Stimulated activated CD4-positive, alpha-beta T cell treated with anti-CD3 and anti-CD28 coated beads, TNF-alpha, amount 100 ng/mL, for 48 hours (primary cell): ENCODE data around the gene DNMT3L.
A peak's percentile ranks its signal among the peaks of the same experiment; 100 is the strongest.
"Not testable (repeated sequence)": the region's sequence is repeated elsewhere in the genome, so short reads cannot be mapped to it uniquely, and the experiment has no call there.

Experiments used
- DNase-seq, 3 donors: peaks; one replicate each; pipeline ENCODE4 v3.0.0-alpha.2; 2020; ENCODE audit warnings: low read depth in 3 of 3

Gene DNMT3L

DNA sequence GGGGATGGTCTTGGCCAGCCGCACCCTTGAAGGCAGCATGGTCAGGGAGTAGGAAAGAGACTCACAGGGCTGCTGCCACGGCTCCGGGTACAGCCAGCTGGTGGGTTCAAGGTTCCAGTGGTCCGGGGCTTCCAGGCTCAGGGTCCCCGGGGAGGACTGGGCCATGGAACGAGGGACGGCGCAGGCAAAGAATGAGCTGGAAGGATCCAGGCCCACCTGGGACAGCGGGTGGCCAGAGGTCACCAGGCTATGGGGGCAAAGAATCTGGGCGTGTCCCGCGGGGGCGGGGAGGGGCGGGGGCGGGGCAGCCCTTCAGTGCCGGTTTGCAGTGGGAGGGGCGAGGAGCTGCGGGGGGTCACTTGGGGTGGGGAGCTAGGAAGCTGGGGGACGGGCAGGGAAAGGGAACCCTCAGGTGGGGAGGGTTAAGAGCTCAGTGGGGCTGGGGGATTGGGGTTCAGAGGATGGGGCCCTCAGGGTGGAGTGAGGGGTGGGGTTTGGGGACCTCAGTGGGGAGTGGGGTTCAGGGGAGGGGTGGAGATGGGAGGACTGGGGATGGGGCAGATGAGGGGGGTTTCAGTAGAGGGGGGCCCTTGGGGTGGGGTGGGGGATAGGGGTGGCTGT is at the start of gene DNMT3L:
TSS of gene DNMT3L (minus strand) at position 223 of the 621 bp plus-strand sequence. CDS start 638 bp downstream, outside the sequence.
- no peak for DNase-seq

DNA sequence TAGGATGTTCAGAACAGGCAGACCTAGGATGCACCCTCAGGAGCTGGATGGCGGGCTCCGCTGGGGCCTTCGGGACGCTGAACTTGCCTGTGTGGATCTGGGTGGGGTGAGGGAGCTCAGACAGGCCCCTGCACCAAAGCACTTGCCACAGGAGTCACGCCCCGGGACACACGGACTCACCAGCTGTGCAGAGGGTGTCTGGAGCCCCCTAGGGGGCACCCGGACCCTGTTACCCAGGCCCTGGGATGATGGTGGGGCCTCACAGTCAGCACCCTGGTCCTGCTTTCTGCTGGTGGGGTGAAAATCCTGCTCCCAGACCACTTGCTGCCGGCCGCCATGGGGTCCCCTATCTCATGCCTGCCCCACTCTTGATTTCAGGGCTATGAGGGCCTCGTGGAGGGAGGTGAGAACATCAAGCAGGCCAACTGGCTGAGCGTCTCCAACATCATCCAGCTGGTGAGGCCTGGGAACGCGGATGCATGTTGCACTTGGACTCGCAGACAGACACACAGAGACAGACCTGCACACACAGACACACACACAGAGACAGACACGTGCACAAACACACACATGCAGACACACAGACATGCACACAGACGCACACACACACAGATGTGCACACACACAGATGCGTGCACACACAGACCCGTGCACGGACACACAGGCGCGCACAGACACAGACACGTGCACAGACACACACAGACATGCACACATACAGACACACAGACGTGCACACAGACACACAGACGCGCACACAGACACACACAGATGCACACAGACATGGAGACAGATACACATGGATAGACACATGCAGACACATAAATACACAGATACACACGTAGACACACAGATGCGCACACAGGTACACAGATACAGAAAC is 49.2 kb upstream of the DNMT3L start:
- no peak for DNase-seq

- no peak for DNase-seq
Observed at GRCh38 chr21:44306936-44307704, 45.4 kb upstream of the DNMT3L start.

DNA sequence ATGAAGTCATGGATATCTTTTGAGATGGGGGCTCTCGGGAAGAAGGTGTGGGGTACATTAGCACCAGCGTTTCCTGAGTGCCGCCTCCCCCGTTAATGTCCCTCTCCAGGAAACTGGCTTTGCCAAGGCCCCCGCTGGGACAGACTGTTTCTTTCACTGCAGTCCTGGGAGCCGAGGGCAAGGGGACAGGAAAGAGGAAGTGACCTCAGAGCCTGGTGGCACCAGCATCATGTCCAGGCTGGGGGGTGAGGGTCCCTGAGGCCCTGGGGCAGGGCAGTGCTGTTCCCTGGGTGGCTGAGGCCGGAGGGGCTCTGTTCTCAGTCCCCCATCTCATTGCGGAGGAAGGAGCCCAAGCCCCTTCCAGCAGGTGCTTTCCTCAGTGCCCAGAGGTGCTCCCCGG is 44.0 kb upstream of the DNMT3L start:
- DNase-seq: no peak

DNA sequence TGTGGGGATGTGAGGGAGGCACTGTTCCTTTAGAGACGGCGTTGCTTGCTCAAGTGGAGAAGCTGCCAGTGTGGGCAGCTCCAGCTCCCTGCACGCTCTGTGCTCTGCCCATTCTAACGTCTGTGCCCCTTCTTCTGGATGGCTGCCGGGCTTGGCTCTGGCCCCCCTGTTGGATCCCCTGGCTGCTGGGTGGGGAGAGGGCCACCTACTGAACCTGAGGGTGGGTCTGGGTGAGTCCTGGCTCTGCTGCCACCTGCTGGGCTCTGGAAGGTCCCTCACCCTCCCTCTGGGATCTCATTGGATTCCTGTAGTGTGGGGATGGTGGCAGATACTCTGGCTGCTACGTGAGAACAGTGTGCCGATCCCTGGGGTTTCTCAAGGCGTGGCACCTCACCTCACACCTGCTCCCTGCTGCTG is 43.2 kb upstream of the DNMT3L start:
- DNase-seq: peak in 1 of 3 donors; percentile 29

GRCh38 chr21:44304011-44304616 is 42.4 kb upstream of the DNMT3L start:
- DNase-seq: no peak

DNA sequence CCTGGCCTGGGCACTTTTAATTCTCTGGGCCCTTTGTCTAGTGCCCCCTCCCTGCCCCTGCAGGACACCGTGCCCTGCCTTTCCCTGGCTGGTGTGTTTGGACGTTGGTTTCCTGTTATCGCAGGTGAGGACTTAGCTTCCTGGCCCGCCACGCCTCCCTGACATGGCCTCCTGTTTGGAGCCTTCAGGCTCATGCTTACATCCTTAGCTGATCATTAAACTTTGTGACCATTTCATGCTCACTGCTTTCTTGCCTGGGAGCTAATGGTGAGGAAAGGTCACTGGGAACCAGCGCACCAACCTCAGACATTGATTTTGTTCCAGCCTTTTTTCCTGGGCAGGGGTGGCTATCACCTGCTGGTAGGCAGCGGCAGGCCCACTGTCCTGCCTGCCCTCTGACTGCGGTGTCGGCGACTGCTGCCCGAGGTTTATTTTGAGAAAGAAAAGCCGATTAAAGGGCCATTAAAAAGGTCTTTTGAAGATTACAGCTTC is 41.8 kb upstream of the DNMT3L start:
- DNase-seq: no peak

GRCh38 chr21:44302573-44303401 is 41.1 kb upstream of the DNMT3L start:
- DNase-seq: not testable (repeated sequence)

GRCh38 chr21:44301961-44302406 is 40.3 kb upstream of the DNMT3L start:
- DNase-seq: no peak

DNA sequence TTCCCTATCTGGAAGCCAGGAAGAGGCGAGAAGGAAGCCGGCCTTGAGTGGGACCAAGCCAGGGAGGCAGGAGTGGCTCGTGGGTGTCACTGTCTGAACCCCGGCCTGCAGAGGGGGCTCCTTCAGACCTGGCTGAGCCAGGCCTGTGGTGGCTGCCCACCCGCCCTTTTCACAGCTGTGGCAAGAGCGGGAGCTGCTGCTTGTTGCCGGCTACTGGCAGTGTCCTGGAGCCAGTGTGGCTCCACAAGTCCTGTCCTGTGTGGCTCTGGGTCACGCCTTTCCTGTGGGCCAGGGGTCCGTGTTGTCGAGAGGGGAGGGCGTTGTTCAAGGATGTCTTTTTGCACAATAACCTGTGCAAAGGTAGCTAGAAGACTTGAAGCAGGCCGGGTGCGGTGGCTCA is 39.4 kb upstream of the DNMT3L start:
- DNase-seq: no peak

- peak; percentile 28 to 58 (median 31) for DNase-seq
Observed at GRCh38 chr21:44300262-44300959, 38.7 kb upstream of the DNMT3L start.

DNA sequence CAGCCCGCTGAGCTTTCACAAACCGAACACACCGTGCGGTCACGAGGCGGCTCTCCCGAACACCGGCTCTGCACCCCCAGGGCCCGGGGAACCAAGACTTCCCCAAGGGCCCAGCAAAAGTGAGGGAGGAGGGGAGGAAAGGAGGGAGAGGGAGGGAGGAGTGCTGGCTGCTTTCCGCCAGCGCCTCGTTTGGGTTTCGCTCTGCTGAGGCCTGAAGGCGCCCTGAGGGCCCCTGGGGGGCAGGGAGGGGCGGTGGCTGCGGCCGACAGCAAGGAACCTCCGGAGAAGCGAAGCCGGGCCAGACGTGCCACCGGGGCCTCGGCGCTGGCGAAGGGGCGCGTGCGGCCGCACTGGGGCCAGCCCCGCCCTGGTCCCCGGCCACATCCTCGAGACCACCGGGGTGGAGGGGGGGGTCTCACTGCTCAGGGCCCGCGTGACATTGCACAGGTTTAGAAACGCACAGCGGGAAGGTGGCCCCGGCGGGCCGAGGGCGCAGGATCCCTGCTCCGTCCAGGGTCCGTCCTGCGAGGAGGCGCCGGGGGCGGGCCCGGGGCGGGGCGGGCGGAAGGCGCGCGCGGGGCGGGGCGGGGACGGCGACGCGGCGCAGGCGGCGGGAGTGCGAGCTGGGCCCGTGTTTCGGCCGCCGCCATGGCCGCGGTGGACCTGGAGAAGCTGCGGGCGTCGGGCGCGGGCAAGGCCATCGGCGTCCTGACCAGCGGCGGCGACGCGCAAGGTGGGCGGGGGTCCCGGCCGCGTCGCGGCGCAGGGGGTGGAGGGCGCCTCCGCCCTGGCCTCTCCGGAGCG is 38.0 kb upstream of the DNMT3L start, which contains the start of gene PFKL:
TSS of gene PFKL (plus strand) at position 596 of the 804 bp plus-strand sequence. CDS start at position 649, 53 bp downstream.
- DNase-seq: peak; percentile 29 to 70 (median 57)

- no peak for DNase-seq
Observed at GRCh38 chr21:44299085-44299457, 37.4 kb upstream of the DNMT3L start.

DNA sequence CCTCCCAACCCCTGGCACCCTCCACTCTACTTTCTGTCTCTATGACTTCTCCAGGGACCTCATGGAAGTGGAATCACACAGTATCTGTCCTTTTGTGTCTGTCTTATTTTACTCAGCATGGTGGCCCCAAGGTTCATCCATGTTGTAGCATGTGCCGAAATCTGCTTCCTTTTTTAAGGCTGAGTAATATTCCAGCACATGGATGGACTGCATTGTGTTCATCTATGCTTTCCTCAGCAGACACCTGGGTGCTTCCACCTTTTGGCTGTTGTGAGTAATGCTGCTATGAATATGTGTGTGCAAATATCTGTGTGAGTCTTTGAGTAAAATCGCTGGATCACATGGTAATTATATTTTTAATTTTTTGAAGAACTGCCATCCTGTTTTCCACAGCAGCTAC is 36.6 kb upstream of the DNMT3L start:
- no peak for DNase-seq

DNA sequence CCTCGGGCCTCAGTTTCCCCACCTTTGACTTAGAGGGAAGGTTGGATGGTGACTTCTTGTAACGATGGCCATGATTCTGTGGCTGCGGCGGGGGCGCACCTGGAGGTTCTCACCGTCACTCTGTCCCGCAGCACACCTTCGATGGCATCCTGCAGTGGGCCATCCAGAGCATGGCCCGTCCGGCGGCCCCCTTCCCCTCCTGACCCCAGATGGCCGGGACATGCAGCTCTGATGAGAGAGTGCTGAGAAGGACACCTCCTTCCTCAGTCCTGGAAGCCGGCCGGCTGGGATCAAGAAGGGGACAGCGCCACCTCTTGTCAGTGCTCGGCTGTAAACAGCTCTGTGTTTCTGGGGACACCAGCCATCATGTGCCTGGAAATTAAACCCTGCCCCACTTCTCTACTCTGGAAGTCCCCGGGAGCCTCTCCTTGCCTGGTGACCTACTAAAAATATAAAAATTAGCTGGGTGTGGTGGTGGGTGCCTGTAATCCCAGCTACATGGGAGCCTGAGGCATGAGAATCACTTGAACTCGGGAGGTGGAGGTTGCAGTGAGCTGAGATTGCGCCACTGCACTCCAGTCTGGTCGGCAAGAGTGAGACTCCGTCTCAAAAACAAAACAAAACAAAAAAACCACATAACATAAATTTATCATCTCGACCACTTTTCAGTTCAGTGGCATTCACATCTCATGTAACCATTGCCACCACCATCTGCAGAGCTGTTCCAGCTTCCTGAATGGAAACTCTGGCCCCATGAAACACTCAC is 36.0 kb upstream of the DNMT3L start:
- DNase-seq: peak; percentile 58 to 75 (median 67)

GRCh38 chr21:44296916-44297315 is 35.2 kb upstream of the DNMT3L start:
- no peak for DNase-seq

DNA sequence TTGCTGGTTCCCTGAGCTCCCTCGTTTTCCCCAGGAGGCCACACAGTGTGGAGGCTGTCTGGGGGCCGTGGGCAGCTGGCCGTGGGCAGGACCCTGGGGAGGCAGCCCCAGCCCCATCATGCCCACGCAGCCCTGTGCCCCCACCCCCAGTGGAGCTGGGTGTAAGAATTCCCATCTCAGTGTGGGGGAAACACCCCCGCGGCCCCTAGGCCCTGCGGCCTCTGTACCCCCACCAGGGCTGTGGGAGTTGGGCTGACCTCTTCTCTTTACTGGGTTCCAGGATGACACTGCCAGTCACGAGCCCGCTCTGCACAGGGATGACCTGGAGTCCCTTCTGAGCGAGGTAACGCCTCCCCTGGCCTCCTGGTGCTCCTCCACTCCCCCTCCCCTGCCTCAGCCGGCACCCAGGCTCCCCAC is 34.4 kb upstream of the DNMT3L start:
- DNase-seq: no peak

- no peak for DNase-seq
Observed at GRCh38 chr21:44295646-44296045, 33.9 kb upstream of the DNMT3L start.
